HG03196 (cell line): Measurements from ENCODE around the gene OPRL1.

Experiments
- ATAC-seq: cut with Tn5 transposase; IDR thresholded peaks from one replicate; pipeline ENCODE4 v1.9.1; 2021; ENCODE audit not compliant: unreplicated experiment

Gene OPRL1

DNA sequence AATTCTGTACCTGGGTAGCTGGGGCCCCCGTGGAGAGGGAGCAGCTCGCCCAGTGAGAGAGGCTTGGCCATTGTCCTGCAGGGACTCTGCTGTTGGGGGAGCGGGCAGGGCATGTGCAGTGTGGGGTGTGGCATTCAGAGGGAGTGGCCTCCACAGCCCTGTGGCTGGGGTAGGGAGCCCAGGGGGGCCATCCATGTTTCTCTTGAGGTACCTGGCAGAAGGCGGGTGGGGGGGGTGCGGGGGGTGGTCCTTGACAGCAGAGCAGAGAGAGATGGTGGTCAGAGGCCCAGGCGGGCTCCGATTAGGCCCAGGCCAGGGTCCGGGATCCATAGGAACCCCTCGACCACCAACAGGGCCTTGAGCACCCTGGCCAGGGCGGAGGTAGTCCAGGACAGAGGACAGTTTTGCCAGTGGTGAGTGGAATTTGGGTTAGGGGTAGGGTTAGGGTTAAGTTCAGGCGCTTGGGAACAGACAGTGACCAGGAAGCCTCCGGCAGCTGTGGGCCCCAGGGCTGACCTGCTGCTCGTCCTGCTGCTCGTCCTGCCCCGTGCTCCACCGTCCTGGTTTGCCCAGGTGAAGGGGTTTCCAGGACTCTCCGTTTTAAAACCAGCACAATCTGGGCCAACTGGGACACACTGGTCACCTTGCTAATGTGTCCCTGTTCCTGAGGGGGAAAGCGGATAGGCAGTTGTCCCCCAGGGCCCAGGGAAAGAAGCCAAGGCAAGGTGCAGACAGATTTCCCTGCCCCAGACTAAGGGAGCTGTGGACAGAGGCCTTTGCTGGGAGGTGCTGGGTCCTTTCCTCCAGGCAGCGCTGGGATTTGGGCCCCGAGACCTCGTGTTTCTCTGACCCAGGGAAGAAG lies 59.5 kb downstream of the OPRL1 start:
- ATAC-seq = no peak

DNA sequence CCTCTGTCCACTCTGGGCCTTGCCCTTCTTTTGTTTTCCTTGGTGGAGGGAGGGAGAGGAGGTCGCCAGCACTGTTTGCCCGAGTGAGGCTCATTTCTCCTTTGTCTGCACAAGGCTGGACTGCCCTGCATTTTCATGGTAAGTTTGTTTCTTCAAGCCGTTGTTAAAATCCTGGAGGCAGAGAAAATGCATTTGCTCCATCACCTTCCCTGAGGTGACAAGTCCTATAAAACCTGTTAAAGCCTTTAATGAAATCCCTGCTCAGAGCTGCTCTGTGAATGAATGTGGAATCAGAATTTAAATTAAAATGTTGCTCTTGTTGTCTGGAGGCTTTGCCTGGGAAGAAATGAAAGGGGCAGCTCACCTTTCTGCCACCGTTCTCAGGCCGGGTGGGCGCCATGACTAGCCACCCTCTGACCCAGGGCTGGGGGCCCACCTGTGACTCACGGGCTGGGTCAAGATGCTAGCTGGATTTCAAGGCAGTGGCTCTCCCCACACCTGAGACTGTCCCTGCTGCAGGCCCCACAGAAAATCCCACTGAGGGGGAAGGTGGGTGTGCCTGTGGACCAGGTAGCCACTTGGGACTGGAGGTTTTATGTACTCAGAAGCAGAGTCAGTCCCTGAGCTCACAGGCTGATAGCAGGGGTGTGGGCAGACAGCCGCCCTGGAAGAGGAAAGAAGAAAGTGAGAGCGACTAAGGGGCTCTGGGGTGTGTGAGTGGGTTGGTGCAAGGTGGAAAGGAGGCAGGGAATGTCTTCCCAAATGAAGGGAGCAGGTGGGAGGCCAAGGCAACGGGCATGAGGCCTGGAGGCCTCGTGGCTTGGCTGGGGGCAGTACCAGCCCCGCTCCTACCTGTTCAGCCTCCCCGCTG lies 60.4 kb downstream of the OPRL1 start:
- ATAC-seq = no peak

DNA sequence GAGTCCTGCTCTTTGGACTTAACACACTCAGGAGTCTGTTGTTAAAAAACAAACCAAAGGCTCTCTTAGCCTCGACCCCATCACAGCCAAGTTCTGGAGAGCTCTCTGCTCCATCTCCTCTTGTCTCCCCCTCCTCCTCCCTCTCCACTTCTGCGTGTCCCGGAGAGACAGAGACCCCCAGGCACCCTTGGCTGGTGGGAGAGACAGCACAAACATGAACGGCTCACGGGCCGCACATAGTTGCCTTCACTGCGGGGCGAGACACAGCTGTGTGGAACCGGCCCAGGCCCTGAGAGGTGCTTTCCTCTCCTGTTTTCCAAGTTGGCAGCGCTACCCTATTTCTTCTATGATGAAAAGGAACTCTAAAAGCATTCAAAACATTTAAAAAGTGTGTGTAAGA lies 61.1 kb downstream of the OPRL1 start:
- ATAC-seq = no peak

- ATAC-seq = no peak
These were observed 62.7 kb downstream of the OPRL1 start for GRCh38 chr20:64142590-64142989.

GRCh38 chr20:64143018-64143801 lies 63.3 kb downstream of the OPRL1 start:
- no peak for ATAC-seq

DNA sequence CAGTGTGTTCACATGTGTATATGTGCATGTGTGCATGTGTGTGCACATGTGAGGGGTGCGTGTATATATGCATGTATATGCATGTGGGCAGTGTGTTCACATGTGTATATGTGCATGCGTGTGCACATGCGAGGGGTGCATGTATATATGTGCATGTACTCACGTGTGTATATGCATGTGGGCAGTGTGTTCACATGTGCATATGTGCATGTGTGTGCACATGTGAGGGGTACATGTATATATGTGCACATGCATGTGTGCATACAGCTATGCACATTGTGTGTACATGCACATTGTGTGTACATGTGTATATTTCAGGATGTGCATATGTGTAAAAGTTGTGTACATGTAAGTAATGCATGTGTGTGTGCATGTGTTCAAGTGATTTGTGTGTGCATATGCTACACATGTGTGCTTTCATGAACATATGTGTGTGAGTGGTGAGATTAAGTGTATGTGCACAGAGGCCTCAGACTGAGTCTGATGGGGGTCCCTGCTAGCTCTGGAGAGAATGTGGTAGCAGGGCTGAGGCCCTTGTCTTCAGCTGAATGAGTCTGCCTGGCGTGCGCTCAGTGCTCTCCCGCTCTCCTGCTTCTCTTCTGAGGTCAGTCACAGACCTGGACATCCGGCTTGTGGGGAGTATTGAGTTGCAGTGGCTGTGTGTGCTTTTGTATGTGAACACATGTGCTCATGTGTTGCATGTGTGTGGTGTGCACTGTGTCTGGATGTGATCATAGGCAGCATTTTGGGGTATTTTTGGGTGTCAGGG lies 64.4 kb downstream of the OPRL1 start:
- ATAC-seq = no peak

GRCh38 chr20:64145458-64146300 lies 65.8 kb downstream of the OPRL1 start:
- ATAC-seq = no peak

- ATAC-seq = no peak
These were observed 66.5 kb downstream of the OPRL1 start for GRCh38 chr20:64146301-64146935.

DNA sequence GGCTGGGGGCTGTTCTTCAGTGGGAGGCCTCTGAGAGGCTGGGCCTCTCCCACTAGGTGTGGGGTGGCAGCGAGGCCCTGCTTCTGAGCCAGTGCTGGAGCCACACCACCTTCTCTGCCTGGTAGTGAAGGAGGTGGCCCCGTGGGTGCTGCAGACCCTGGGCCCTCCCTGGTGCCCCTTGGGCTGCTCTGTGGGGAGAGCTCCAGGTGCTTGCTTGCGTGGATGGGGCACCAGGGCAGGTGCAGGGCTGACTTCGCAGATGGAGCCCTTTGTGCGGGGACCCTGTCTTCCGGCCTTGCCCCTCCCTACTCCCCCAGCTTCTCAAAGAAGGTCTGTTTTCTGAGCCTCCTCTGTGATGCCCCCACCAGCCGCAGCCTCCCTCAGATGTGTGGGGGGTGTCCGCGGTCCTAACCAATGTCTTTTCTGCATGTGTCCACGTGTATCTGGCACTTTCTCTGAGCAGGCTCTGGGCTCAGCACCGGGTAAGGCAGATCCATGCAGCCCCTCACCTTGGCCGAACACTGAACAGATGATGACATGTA lies 67.1 kb downstream of the OPRL1 start:
- ATAC-seq = no peak

GRCh38 chr20:64148581-64148980 lies 68.7 kb downstream of the OPRL1 start:
- no peak for ATAC-seq

- no peak for ATAC-seq
These were observed 69.3 kb downstream of the OPRL1 start for GRCh38 chr20:64149141-64149540.

DNA sequence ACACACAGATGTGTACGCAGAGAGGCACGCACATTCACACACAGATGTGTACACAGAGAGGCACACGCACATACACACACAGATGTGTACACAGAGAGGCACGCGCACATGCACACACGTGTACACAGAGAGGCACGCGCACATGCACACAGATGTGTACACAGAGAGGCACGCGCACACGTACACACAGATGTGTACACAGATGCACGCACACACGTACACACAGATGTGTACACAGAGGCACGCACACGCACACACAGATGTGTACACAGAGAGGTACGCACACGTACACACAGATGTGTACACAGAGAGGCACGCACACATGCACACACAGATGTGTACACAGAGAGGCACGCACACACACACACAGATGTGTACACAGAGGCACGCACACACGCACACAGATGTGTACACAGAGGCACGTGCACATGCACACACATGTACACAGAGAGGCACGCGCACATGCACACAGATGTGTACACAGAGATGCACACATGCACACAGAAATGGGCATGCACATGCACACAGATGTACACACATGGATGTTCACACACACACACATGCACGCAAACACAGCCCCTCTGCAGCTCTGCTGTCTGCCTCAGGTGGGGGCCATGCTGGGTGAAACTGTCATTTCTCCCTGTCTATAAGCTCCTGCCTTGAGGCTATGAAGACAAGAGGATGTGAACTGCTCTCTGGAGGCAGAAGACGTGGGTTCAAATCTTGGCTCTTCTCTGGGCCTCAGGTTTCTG lies 70.1 kb downstream of the OPRL1 start:
- no peak for ATAC-seq
